IMR-90 (cell line): ENCODE measurements around the gene NEDD4L. TPM values are rescaled to one million over a fixed set of nuclear protein-coding genes. Genes with fewer than 3 reads are reported as not detected.

Source experiments
- ATAC-seq: fragments of 200-7000 bp; cut with Tn5 transposase; 2 replicates; pipeline ENCODE4 v1.9.1; 2020; ENCODE audit warnings: low read depth, mild to moderate bottlenecking, moderate library complexity
- BruUV-seq: library from RNA; stranded (reverse); fragments of 400-500 nt; replicated peaks from 2 replicates; lab custom pipeline; 2021; lab: Mats Ljungman, UMichigan
- CTCF ChIA-PET: fragments of 300-600 bp; formaldehyde crosslinking; extraction: SDS; loops from one replicate; lab custom pipeline; 2021; ENCODE audit warnings: antibody characterized with exemption; lab: Yijun Ruan, JAX
- POLR2A ChIA-PET: fragments of 300-600 bp; sonication (Branson Sonifier 250); formaldehyde crosslinking; loops from one replicate; lab custom pipeline; 2022; ENCODE audit warnings: antibody characterized with exemption; ENCODE audit not compliant: unreplicated experiment; lab: Charles Lee
- DNase-seq: peaks from one replicate; pipeline ENCODE4 v3.0.0; 2013
- H2AFZ ChIP-seq: replicated peaks from 2 replicates; pipeline ENCODE3; 2013; ENCODE audit warnings: low read length, mild to moderate bottlenecking; ENCODE audit not compliant: poor library complexity
- H2AK5ac ChIP-seq: 2 replicates; pipeline ENCODE4 v1.6.1; 2013; ENCODE audit warnings: low read depth, low read length, inconsistent platforms
- H2AK9ac ChIP-seq: replicated peaks from 2 replicates; pipeline ENCODE3; 2013; ENCODE audit warnings: mild to moderate bottlenecking, low read depth, low read length, moderate library complexity; ENCODE audit not compliant: poor library complexity
- H2BK120ac ChIP-seq: 2 replicates; pipeline ENCODE4 v1.6.1; 2013; ENCODE audit warnings: low read depth, low read length, inconsistent platforms
- H2BK15ac ChIP-seq: 3 replicates; pipeline ENCODE4 v1.6.1; 2013; ENCODE audit warnings: low read depth, low read length, inconsistent platforms
- H2BK20ac ChIP-seq: 2 replicates; pipeline ENCODE4 v1.6.1; 2013; ENCODE audit warnings: low read depth, mild to moderate bottlenecking, inconsistent platforms, low read length, moderate library complexity
- H2BK5ac ChIP-seq: 2 replicates; pipeline ENCODE4 v1.6.1; 2013; ENCODE audit warnings: mild to moderate bottlenecking, low read depth, low read length, inconsistent platforms; ENCODE audit not compliant: poor library complexity, severe bottlenecking
- H3K14ac ChIP-seq: replicated peaks from 2 replicates; pipeline ENCODE4 v1.6.1; 2013; ENCODE audit warnings: low read depth, low read length, inconsistent platforms
- H3K18ac ChIP-seq: 2 replicates; pipeline ENCODE4 v1.6.1; 2013; ENCODE audit warnings: low read depth, low read length, control low read depth
- H3K23ac ChIP-seq: 2 replicates; pipeline ENCODE4 v1.6.1; 2013; ENCODE audit warnings: low read depth, low read length, inconsistent platforms
- H3K27ac ChIP-seq: 2 replicates; pipeline ENCODE4 v1.5.1; 2013; ENCODE audit warnings: mild to moderate bottlenecking, control low read depth, low read length; ENCODE audit not compliant: insufficient read depth
- H3K27me3 ChIP-seq: 2 replicates; pipeline ENCODE4 v1.6.1; 2013; ENCODE audit warnings: low read length; ENCODE audit not compliant: control insufficient read depth, insufficient read depth
- H3K36me3 ChIP-seq: 2 replicates; pipeline ENCODE4 v1.6.1; 2013; ENCODE audit warnings: low read length, mixed read lengths; ENCODE audit not compliant: control insufficient read depth, insufficient read depth
- H3K4ac ChIP-seq: 2 replicates; pipeline ENCODE4 v1.6.1; 2013; ENCODE audit warnings: low read depth, low read length, inconsistent platforms
- H3K4me1 ChIP-seq: 2 replicates; pipeline ENCODE4 v1.6.1; 2013; ENCODE audit warnings: low read length, mixed read lengths; ENCODE audit not compliant: control insufficient read depth, insufficient read depth
- H3K4me2 ChIP-seq: 2 replicates; pipeline ENCODE4 v1.6.1; 2013; ENCODE audit warnings: low read depth, mild to moderate bottlenecking, control low read depth, low read length, moderate library complexity
- H3K4me3 ChIP-seq: 2 replicates; pipeline ENCODE4 v1.5.1; 2013; ENCODE audit warnings: low read depth, mild to moderate bottlenecking, control low read depth, low read length, moderate library complexity; ENCODE audit not compliant: insufficient read depth
- H3K56ac ChIP-seq: 2 replicates; pipeline ENCODE4 v1.6.1; 2013; ENCODE audit warnings: low read length, inconsistent platforms; ENCODE audit not compliant: insufficient read depth; ENCODE audit errors: extremely low read depth
- H3K79me1 ChIP-seq, 2 experiments: 2 replicates each; pipeline ENCODE4 v1.6.1; 2013; ENCODE audit warnings: low read length in 2 of 2, inconsistent platforms in 1 of 2, low read depth in 1 of 2
- H3K9ac ChIP-seq: 2 replicates; pipeline ENCODE4 v1.6.1; 2013; ENCODE audit warnings: low read depth, low read length, control low read depth
- H3K9me1 ChIP-seq: 2 replicates; pipeline ENCODE4 v1.6.1; 2013; ENCODE audit warnings: low read length, inconsistent platforms; ENCODE audit not compliant: insufficient read depth
- H3K9me3 ChIP-seq: 2 replicates; pipeline ENCODE4 v1.6.1; 2013; ENCODE audit warnings: low read length; ENCODE audit not compliant: control insufficient read depth, insufficient read depth
- H4K20me1 ChIP-seq: 2 replicates; pipeline ENCODE4 v1.6.1; 2013; ENCODE audit warnings: low read length, inconsistent platforms; ENCODE audit not compliant: insufficient read depth
- H4K5ac ChIP-seq: 2 replicates; pipeline ENCODE4 v1.6.1; 2013; ENCODE audit warnings: mild to moderate bottlenecking, low read depth, low read length, control low read depth
- H4K8ac ChIP-seq, 2 experiments: 2 replicates each; pipeline ENCODE4 v1.6.1; 2013; ENCODE audit warnings: low read depth in 2 of 2, low read length in 2 of 2, control low read depth in 1 of 2, inconsistent platforms in 1 of 2
- H4K91ac ChIP-seq: 2 replicates; pipeline ENCODE4 v1.6.1; 2013; ENCODE audit warnings: low read depth, low read length, inconsistent platforms; ENCODE audit not compliant: insufficient read depth
- BHLHE40 ChIP-seq: fragments of 150-350 bp; IDR thresholded peaks from 2 replicates; pipeline ENCODE4 v1.6.1; 2016; ENCODE audit warnings: mild to moderate bottlenecking, low read depth, low read length
- CEBPB ChIP-seq: IDR thresholded peaks from 2 replicates; pipeline ENCODE4 v1.6.1; 2012; ENCODE audit warnings: low read depth, low read length, improper control_type of control experiment
- CHD1 ChIP-seq: IDR thresholded peaks from 2 replicates; pipeline ENCODE4 v1.6.1; 2012; ENCODE audit warnings: low read depth, low read length, improper control_type of control experiment
- CTCF ChIP-seq: conservative IDR thresholded peaks from 2 replicates; pipeline ENCODE4 v1.5.1; 2012; ENCODE audit warnings: mild to moderate bottlenecking, low read depth, low read length, improper control_type of control experiment
- ELK1 ChIP-seq: fragments of 150-350 bp; IDR thresholded peaks from 2 replicates; pipeline ENCODE4 v1.6.1; 2016; ENCODE audit warnings: low read depth, mild to moderate bottlenecking, low read length, moderate library complexity, borderline replicate concordance
- FOS ChIP-seq: fragments of 150-350 bp; IDR thresholded peaks from 2 replicates; pipeline ENCODE4 v1.6.1; 2016; ENCODE audit warnings: low read depth, low read length
- MAFK ChIP-seq: IDR thresholded peaks from 2 replicates; pipeline ENCODE4 v1.6.1; 2012; ENCODE audit warnings: low read depth, low read length, improper control_type of control experiment
- MAZ ChIP-seq: IDR thresholded peaks from 2 replicates; pipeline ENCODE4 v1.6.1; 2012; ENCODE audit warnings: low read depth, mild to moderate bottlenecking, low read length, improper control_type of control experiment, moderate library complexity, borderline replicate concordance
- MXI1 ChIP-seq: IDR thresholded peaks from 2 replicates; pipeline ENCODE4 v1.6.1; 2012; ENCODE audit warnings: low read depth, mild to moderate bottlenecking, low read length, moderate library complexity, borderline replicate concordance
- NFE2L2 ChIP-seq: fragments of 150-350 bp; IDR thresholded peaks from 2 replicates; pipeline ENCODE4 v1.6.1; 2016; ENCODE audit warnings: low read depth, mild to moderate bottlenecking, low read length
- POLR2A ChIP-seq: IDR thresholded peaks from 2 replicates; pipeline ENCODE4 v1.6.1; 2012; ENCODE audit warnings: mild to moderate bottlenecking, low read depth, low read length
- RAD21 ChIP-seq: IDR thresholded peaks from 2 replicates; pipeline ENCODE4 v1.6.1; 2012; ENCODE audit warnings: low read length, improper control_type of control experiment
- RCOR1 ChIP-seq: IDR thresholded peaks from 2 replicates; pipeline ENCODE4 v1.6.1; 2012; ENCODE audit warnings: mild to moderate bottlenecking, low read length, improper control_type of control experiment; ENCODE audit not compliant: insufficient replicate concordance
- RFX5 ChIP-seq: IDR thresholded peaks from 2 replicates; pipeline ENCODE4 v1.8.0; 2012; ENCODE audit warnings: low read depth, mild to moderate bottlenecking, low read length, moderate library complexity
- SMC3 ChIP-seq: fragments of 150-350 bp; IDR thresholded peaks from 2 replicates; pipeline ENCODE4 v1.6.1; 2016; ENCODE audit warnings: low read depth, mild to moderate bottlenecking, antibody characterized with exemption, low read length, moderate library complexity
- USF2 ChIP-seq: fragments of 150-350 bp; IDR thresholded peaks from 2 replicates; pipeline ENCODE4 v1.6.1; 2017; ENCODE audit warnings: mild to moderate bottlenecking, antibody characterized with exemption, low read length, low read depth
- WGBS, 2 experiments: methylation state at CpG; one replicate each; pipeline versions ENCODE4 v1.1.5 to v1.1.7; 2013; ENCODE audit warnings: missing lambda C conversion rate in 2 of 2; ENCODE audit not compliant: insufficient read length in 1 of 2; ENCODE audit errors: extremely low coverage in 2 of 2; 5-methylcytosine and 5-hydroxymethylcytosine counted together
- dilution Hi-C: fragments of 300-500 bp; cut with HindIII; formaldehyde crosslinking; loops from one replicate; pipeline ENCODE4 v1.14.3; 2018; ENCODE audit warnings: low sequenced_read_pairs; ENCODE audit not compliant: unreplicated experiment
- in situ Hi-C: fragments of 300-500 bp; cut with MboI; formaldehyde crosslinking; loops from 3 replicates; pipeline ENCODE4 v1.14.3; 2019; ENCODE audit warnings: low sequenced_read_pairs, inconsistent platforms, mixed read lengths
- intact Hi-C: fragments of 100-400 bp; cut with micrococcal nuclease; formaldehyde crosslinking; loops from 2 replicates; pipeline ENCODE4 v1.10.0; 2022
- polyA plus RNA-seq, 3 experiments: library from polyadenylated mRNA; depleted of rRNA; stranded (reverse); fragments of >200 nt; gene quantifications; 2 replicates each; pipeline ENCODE4 v1.2.3, GENCODE V29; 2012; ENCODE audit warnings: low replicate concordance in 1 of 3
- total RNA-seq: library from RNA; depleted of rRNA; stranded (reverse); fragments of >200 nt; gene quantifications from 2 replicates; pipeline ENCODE4 v1.2.3, GENCODE V29; 2012

The NEDD4L gene
- total and polyA plus RNA-seq, 2 of the 4 experiments (the other 2 are of a cell fraction) = 10.0 to 10.9 TPM

- Histone ChIP-seq H3K9me1 (peaks cover 7% of the 10 kb centered on the region), H2BK120ac (no peak overlapping the region), H3K36me3 (no peaks in the 10 kb centered on the region), H3K4me2 (no peak overlapping the region), H3K18ac (no peak overlapping the region), H3K4me3 (no peak overlapping the region), H2BK15ac (no peak overlapping the region), H4K8ac (no peak overlapping the region), H3K9me3 (no peaks in the 10 kb centered on the region), H3K9ac (no peak overlapping the region), H3K56ac (no peak overlapping the region), H3K4ac (no peak overlapping the region), H3K27ac (no peak overlapping the region), H2AFZ (no peak overlapping the region), H2AK5ac (no peak overlapping the region), H2AK9ac (no peak overlapping the region), H3K14ac (no peak overlapping the region), H3K4me1 (peaks cover 8% of the 10 kb centered on the region; the same call in 1 of the 2 replicates), H3K27me3 (peaks cover 4% of the 10 kb centered on the region), H2BK5ac (no peak overlapping the region), H3K23ac (no peak overlapping the region), H2BK20ac (no peak overlapping the region), H3K79me1 (no peaks in the 10 kb centered on the region), H4K91ac (no peak overlapping the region), H4K5ac (no peak overlapping the region), H4K20me1 (no peaks in the 10 kb centered on the region)
- POLR2A ChIA-PET = no interaction called here
- intact Hi-C loops (no loop called here), in situ Hi-C loops (no loop called here), dilution Hi-C loops (no loop called here)
- CTCF ChIA-PET = interaction anchor here (0.9 kb wide), 1 partner anchor 17 kb away, joined by 4 read pairs; no protein-coding TSS in a partner anchor
- BruUV-seq = no TSS peak
- WGBS, 2 experiments = 94% methylated on average over 2 of the region's 6 CpGs; no CpG with 5 or more reads in 1 of the 2 experiments
- TF ChIP-seq FOS = no peak
- TF ChIP-seq CHD1 = no peak
- TF ChIP-seq ELK1 = no peak
- no peak for TF ChIP-seq SMC3
- no peak for TF ChIP-seq MAZ
- no peak for TF ChIP-seq MXI1
- no peak for TF ChIP-seq NFE2L2
- no peak for TF ChIP-seq POLR2A
- no peak for TF ChIP-seq RAD21
- TF ChIP-seq RFX5 = no peak
- TF ChIP-seq CTCF = no peak
- TF ChIP-seq MAFK = no peak
- TF ChIP-seq RCOR1 = no peak
- no peak for TF ChIP-seq BHLHE40
- TF ChIP-seq USF2 = no peak
- TF ChIP-seq CEBPB = no peak
- ATAC-seq (no peak), DNase-seq (no peak)
Measured at GRCh38 chr18:58311390-58311789, 267.4 kb downstream of the NEDD4L start.
